Hepatocyte (in vitro differentiated cells): ENCODE measurements around the gene DPY19L2.
"Not testable (repeated sequence)": the region's sequence is repeated elsewhere in the genome, so short reads cannot be mapped to it uniquely, and the experiment has no call there.

Experiments
- EZH2 ChIP-seq: fragments of 200-600 bp; sonication (generic); IDR thresholded peaks from 2 replicates; pipeline ENCODE4 v1.6.1; 2016; ENCODE audit warnings: antibody characterized with exemption, mild to moderate bottlenecking, borderline replicate concordance
- EZH2phosphoT487 ChIP-seq: fragments of 200-600 bp; sonication (generic); IDR thresholded peaks from one replicate; pipeline ENCODE4 v1.6.1; 2018; ENCODE audit warnings: antibody characterized with exemption, mild to moderate bottlenecking, low read depth, moderate library complexity; ENCODE audit not compliant: unreplicated experiment, severe bottlenecking
- TF ChIP-seq, protein P1 (sequence below): fragments of 200-600 bp; sonication (generic); IDR thresholded peaks from 2 replicates; pipeline ENCODE4 v1.5.1; 2016; ENCODE audit warnings: antibody characterized with exemption, mild to moderate bottlenecking; ENCODE audit not compliant: poor library complexity

DNA sequence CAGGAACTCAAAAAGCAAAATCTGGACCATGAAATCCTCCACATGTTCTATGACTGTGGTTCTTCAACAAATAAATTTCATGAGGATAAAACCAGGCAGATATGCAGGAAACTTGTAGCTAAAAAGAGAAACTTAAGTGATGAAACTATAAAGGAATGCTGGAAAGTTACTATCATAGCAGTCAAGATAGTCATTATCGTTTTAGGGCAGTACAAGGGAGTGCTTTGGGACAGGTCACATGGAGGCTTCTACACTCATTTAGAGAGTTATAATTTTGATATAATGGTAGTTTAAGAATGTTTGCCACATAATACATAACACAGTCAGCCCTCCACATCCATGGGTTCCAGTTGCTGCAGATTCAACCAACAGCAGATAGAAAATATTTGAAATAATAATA is 52.7 kb downstream of the DPY19L2 start:
- TF ChIP-seq EZH2, EZH2phosphoT487: not testable (repeated sequence)
- TF ChIP-seq, protein P1, sequence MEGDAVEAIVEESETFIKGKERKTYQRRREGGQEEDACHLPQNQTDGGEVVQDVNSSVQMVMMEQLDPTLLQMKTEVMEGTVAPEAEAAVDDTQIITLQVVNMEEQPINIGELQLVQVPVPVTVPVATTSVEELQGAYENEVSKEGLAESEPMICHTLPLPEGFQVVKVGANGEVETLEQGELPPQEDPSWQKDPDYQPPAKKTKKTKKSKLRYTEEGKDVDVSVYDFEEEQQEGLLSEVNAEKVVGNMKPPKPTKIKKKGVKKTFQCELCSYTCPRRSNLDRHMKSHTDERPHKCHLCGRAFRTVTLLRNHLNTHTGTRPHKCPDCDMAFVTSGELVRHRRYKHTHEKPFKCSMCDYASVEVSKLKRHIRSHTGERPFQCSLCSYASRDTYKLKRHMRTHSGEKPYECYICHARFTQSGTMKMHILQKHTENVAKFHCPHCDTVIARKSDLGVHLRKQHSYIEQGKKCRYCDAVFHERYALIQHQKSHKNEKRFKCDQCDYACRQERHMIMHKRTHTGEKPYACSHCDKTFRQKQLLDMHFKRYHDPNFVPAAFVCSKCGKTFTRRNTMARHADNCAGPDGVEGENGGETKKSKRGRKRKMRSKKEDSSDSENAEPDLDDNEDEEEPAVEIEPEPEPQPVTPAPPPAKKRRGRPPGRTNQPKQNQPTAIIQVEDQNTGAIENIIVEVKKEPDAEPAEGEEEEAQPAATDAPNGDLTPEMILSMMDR: not testable (repeated sequence)
